ENCODE data around the gene SPATA20. TPM values are rescaled to one million over a fixed set of nuclear protein-coding genes. Genes with fewer than 3 reads are reported as not detected.
A peak's percentile ranks its signal among the peaks of the same experiment; 100 is the strongest.

SPATA20 gene
- total and polyA plus RNA-seq, 12 donors = 12.6 to 88.4 (median 63.3) TPM

DNA sequence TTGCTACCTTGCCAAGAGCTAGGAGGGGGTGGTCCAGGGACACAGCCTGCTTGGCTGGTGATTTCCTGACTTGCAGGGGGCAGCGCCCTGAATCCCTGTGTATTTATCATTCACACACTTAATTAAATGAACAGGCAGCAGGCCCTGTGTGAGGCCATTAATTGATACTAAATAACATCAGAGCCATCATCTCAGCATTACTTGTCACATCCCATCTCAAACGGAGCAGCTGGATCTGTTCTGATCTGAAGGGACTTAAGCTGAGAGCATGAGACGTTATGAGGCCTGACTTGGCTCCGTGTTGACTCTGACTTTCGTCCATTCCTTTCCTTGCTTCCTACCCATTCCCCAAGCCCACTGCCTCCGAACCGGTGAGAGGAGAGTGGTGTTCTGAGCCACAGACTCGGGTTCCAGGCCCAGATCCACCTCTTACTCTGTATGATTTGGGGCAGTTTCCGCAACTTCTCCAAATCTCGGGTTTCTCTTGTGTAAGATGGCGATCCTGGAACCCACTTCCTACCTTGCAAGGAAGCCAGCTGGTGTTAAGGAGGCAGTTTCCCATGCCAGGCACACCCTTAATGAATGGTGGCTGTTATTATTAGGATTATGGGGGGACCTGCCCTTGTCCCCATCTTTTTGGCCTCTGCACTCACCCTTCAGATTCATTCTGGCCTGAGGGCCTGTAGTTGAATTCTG is 47.3 kb downstream of the SPATA20 start:
- intact Hi-C loops (cut with DNase I) = no loop called here
- H3K9me3 ChIP-seq = no peaks in the 10 kb centered on the region
- peaks cover 5 to 29% (median 22%) of the 10 kb centered on the region in 9 donors for H3K4me1 ChIP-seq
- no peak for TF ChIP-seq CTCF (IDR thresholded peaks at IDR 0.05)
- ATAC-seq (no peak), DNase-seq (no peak)
- no peaks in the 10 kb centered on the region for H3K27me3 ChIP-seq
- no peak overlapping the region for H3K4me3 ChIP-seq
- WGBS, 2 donors = 86 to 88% methylated on average over 11 of the region's 11 CpGs
- H3K36me3 ChIP-seq = no peaks in the 10 kb centered on the region
- H3K27ac ChIP-seq = no peak overlapping the region

- Histone ChIP-seq H3K9me3 (no peaks in the 10 kb centered on the region), H3K36me3 (no peaks in the 10 kb centered on the region), H3K27me3 (no peaks in the 10 kb centered on the region), H3K27ac (no peak overlapping the region), H3K4me3 (no peak overlapping the region), H3K4me1 (peaks cover 4 to 25% (median 16%) of the 10 kb centered on the region in 9 donors)
- 88 to 91% methylated on average over 21 of the region's 21 CpGs for WGBS, 2 donors
- TF ChIP-seq CTCF (IDR thresholded peaks at IDR 0.05) = no peak
- DNase-seq (peak in 1 of 2 donors; percentile 3), ATAC-seq (no peak)
- intact Hi-C loops (cut with DNase I) = no loop called here
These were observed 47.9 kb downstream of the SPATA20 start for GRCh38 chr17:50594892-50595291.

DNA sequence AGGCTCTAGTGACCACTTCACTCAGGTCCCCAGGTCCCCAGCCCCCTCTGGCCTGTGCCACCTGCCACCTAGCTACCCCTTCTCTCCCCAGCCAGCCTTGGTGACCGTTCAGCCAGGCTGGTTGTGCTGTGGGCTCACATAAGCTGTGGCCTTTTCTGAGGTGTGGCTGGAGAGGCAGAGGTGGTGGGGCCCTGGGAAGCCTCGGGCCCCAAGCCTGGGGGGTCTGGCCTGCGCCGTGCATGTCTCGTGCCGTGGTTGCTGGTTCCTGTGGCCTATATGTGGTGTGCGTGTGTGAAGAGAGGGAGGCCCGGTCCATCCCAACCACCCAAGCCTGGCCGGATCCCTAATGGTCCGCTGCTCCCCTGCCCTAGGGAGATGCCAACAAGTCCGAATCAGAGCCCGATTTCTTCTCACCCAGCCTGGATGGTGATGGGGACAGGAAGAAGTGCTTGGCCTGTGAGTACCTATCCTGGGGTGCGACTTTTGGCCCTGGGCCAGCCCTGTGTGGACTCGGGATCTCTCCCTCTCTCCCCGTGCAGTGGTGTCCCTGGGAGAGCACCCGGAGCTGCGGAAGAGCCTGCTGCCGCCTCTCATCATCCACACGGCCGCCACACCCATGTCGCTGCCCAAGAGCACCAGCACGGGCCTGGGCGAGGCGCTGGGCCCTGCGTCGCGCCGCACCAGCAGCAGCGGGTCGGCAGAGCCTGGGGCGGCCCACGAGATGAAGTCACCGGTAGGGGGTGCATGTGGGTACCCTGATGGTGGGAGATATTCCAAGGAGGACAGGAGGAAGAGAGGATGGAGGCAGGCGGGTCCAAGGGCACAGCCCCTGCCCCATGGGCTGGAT is 49.4 kb downstream of the SPATA20 start:
- no peaks in the 10 kb centered on the region for H3K9me3 ChIP-seq
- intact Hi-C loops (cut with DNase I) = no loop called here
- ATAC-seq (no peak), DNase-seq (no peak)
- WGBS, 2 donors = 78 to 83% methylated on average over 34 of the region's 34 CpGs
- no peak overlapping the region for H3K27ac ChIP-seq
- no peaks in the 10 kb centered on the region for H3K27me3 ChIP-seq
- no peaks in the 10 kb centered on the region for H3K36me3 ChIP-seq
- TF ChIP-seq CTCF (IDR thresholded peaks at IDR 0.05) = peak in 4 of 9 donors; percentile 13 to 31 (median 26)
- H3K4me3 ChIP-seq = no peak overlapping the region
- H3K4me1 ChIP-seq = peaks cover 0 to 13% (median 8%) of the 10 kb centered on the region in 9 donors

DNA sequence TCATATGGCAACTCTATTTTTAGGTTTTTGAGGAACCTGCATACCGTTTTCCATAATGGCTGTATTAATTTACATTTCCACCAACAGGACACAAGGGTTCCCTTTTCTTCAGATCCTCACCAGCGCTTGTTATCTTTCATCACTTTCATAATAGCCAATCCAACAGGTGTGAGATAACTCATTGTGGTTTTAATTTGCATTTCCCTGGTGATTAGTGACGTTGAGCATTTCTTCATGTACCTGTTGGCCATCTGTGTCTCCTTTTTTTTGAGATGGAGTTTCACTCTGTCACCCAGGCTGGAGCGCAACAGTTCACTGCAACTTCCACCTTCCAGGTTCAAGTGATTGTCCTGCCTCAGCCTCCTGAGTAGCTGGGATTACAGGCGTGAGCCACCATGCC is 51.5 kb downstream of the SPATA20 start:
- WGBS, 2 donors = 77 to 82% methylated on average over 5 of the region's 5 CpGs
- Histone ChIP-seq H3K27ac (no peak overlapping the region), H3K4me1 (peaks cover 0 to 6% (median 0%) of the 10 kb centered on the region in 9 donors), H3K9me3 (no peaks in the 10 kb centered on the region), H3K36me3 (no peaks in the 10 kb centered on the region), H3K27me3 (no peaks in the 10 kb centered on the region), H3K4me3 (no peak overlapping the region)
- no peak for TF ChIP-seq CTCF (IDR thresholded peaks at IDR 0.05)
- no peak for ATAC-seq
- no peak for DNase-seq
- intact Hi-C loops (cut with DNase I) = no loop called here

All from heart right ventricle (tissue), 16 donors.